ENCODE measurements around the gene MEX3D. TPM values are rescaled to one million over a fixed set of nuclear protein-coding genes. Genes with fewer than 3 reads are reported as not detected.

Gene MEX3D
- total and polyA plus RNA-seq, 2 donors (not counting 1 experiment from before 2014, with no cell fraction given) = 5.3 to 33.0 TPM

- no peaks in the 10 kb centered on the region for H4K20me1 ChIP-seq (ENCODE audit: control insufficient read depth, extremely low read depth, insufficient read depth, low read length)
- no peak overlapping the region for H3K4me2 ChIP-seq (ENCODE audit: extremely low read depth, insufficient read depth, low read length)
- DNase-seq (ENCODE audit: low read depth in 2 of 2) = no peak
- no peaks in the 10 kb centered on the region for H3K9me3 ChIP-seq (ENCODE audit: control insufficient read depth, insufficient read depth, low read depth, low read length)
- no peak overlapping the region for H3K4me3 ChIP-seq (replicated peaks in 1 of 4; ENCODE audit: control extremely low read depth in 1 of 4, insufficient read depth in 1 of 4, low read depth in 3 of 4, low read length in 4 of 4)
- H3K36me3 ChIP-seq (ENCODE audit: control insufficient read depth, insufficient read depth, low read length) = peaks cover 27% of the 10 kb centered on the region
- H3K27ac ChIP-seq (ENCODE audit: insufficient read depth, low read length) = no peak overlapping the region
- H3K27me3 ChIP-seq (ENCODE audit: control insufficient read depth, insufficient read depth, low read length) = no peaks in the 10 kb centered on the region
- H3K4me1 ChIP-seq (ENCODE audit: control insufficient read depth, extremely low read depth, insufficient read depth, low read length) = no peaks in the 10 kb centered on the region
- H3K9ac ChIP-seq (ENCODE audit: insufficient read depth, low read length) = no peak overlapping the region
- H3K79me2 ChIP-seq (ENCODE audit: control insufficient read depth, insufficient read depth, low read length) = no peaks in the 10 kb centered on the region
- H2AFZ ChIP-seq (ENCODE audit: low read length) = no peak overlapping the region
- no peak for TF ChIP-seq CTCF (conservative IDR thresholded peaks at IDR 0.05 in 1 of 2, IDR thresholded peaks at IDR 0.05 in 1 of 2; ENCODE audit: low read depth in 1 of 2, low read length in 2 of 2)
- no peak for TF ChIP-seq EZH2 (IDR thresholded peaks at IDR 0.05; ENCODE audit: low read length, missing control alignments)
Observed at GRCh38 chr19:1577929-1578618, 9.9 kb upstream of the MEX3D start.

GRCh38 chr19:1577090-1577928 is 9.2 kb upstream of the MEX3D start:
- Histone ChIP-seq H2AFZ (ENCODE audit: low read length) (no peak overlapping the region), H3K79me2 (ENCODE audit: control insufficient read depth, insufficient read depth, low read length) (no peaks in the 10 kb centered on the region), H3K27me3 (ENCODE audit: control insufficient read depth, insufficient read depth, low read length) (no peaks in the 10 kb centered on the region), H3K9ac (ENCODE audit: insufficient read depth, low read length) (no peak overlapping the region), H3K4me1 (ENCODE audit: control insufficient read depth, extremely low read depth, insufficient read depth, low read length) (no peaks in the 10 kb centered on the region), H3K4me2 (ENCODE audit: extremely low read depth, insufficient read depth, low read length) (no peak overlapping the region), H3K36me3 (ENCODE audit: control insufficient read depth, insufficient read depth, low read length) (peaks cover 24% of the 10 kb centered on the region), H4K20me1 (ENCODE audit: control insufficient read depth, extremely low read depth, insufficient read depth, low read length) (no peaks in the 10 kb centered on the region), H3K27ac (ENCODE audit: insufficient read depth, low read length) (no peak overlapping the region), H3K4me3 (replicated peaks in 1 of 4; ENCODE audit: control extremely low read depth in 1 of 4, insufficient read depth in 1 of 4, low read depth in 3 of 4, low read length in 4 of 4) (no peak overlapping the region), H3K9me3 (ENCODE audit: control insufficient read depth, insufficient read depth, low read depth, low read length) (no peaks in the 10 kb centered on the region)
- no peak for TF ChIP-seq CTCF (conservative IDR thresholded peaks at IDR 0.05 in 1 of 2, IDR thresholded peaks at IDR 0.05 in 1 of 2; ENCODE audit: low read depth in 1 of 2, low read length in 2 of 2)
- no peak for DNase-seq (ENCODE audit: low read depth in 2 of 2)

- Histone ChIP-seq H3K4me3 (replicated peaks in 1 of 4; ENCODE audit: control extremely low read depth in 1 of 4, insufficient read depth in 1 of 4, low read depth in 3 of 4, low read length in 4 of 4) (no peak overlapping the region), H2AFZ (ENCODE audit: low read length) (no peak overlapping the region), H3K79me2 (ENCODE audit: control insufficient read depth, insufficient read depth, low read length) (no peaks in the 10 kb centered on the region), H3K4me2 (ENCODE audit: extremely low read depth, insufficient read depth, low read length) (no peak overlapping the region), H3K9ac (ENCODE audit: insufficient read depth, low read length) (no peak overlapping the region), H3K36me3 (ENCODE audit: control insufficient read depth, insufficient read depth, low read length) (peaks cover 23% of the 10 kb centered on the region), H3K27me3 (ENCODE audit: control insufficient read depth, insufficient read depth, low read length) (no peaks in the 10 kb centered on the region), H3K9me3 (ENCODE audit: control insufficient read depth, insufficient read depth, low read depth, low read length) (no peaks in the 10 kb centered on the region), H3K4me1 (ENCODE audit: control insufficient read depth, extremely low read depth, insufficient read depth, low read length) (no peaks in the 10 kb centered on the region), H4K20me1 (ENCODE audit: control insufficient read depth, extremely low read depth, insufficient read depth, low read length) (no peaks in the 10 kb centered on the region), H3K27ac (ENCODE audit: insufficient read depth, low read length) (no peak overlapping the region)
- no peak for DNase-seq (ENCODE audit: low read depth in 2 of 2)
- no peak for TF ChIP-seq EZH2 (IDR thresholded peaks at IDR 0.05; ENCODE audit: low read length, missing control alignments)
- TF ChIP-seq CTCF (conservative IDR thresholded peaks at IDR 0.05 in 1 of 2, IDR thresholded peaks at IDR 0.05 in 1 of 2; ENCODE audit: low read depth in 1 of 2, low read length in 2 of 2) = no peak
Observed at GRCh38 chr19:1576242-1577089, 8.3 kb upstream of the MEX3D start.

All from fibroblast of lung (primary cell).